ENCODE results near the gene HPS6. TPM values are rescaled to one million over a fixed set of nuclear protein-coding genes. Genes with fewer than 3 reads are reported as not detected.

The HPS6 gene
- total RNA-seq, 1 donor from 2014 or later = 9.3 TPM

GRCh38 chr10:102072673-102073527, 7.8 kb downstream of the HPS6 start:
- no peak overlapping the region for H3K27ac ChIP-seq (replicated peaks)
- TF ChIP-seq, protein P1, sequence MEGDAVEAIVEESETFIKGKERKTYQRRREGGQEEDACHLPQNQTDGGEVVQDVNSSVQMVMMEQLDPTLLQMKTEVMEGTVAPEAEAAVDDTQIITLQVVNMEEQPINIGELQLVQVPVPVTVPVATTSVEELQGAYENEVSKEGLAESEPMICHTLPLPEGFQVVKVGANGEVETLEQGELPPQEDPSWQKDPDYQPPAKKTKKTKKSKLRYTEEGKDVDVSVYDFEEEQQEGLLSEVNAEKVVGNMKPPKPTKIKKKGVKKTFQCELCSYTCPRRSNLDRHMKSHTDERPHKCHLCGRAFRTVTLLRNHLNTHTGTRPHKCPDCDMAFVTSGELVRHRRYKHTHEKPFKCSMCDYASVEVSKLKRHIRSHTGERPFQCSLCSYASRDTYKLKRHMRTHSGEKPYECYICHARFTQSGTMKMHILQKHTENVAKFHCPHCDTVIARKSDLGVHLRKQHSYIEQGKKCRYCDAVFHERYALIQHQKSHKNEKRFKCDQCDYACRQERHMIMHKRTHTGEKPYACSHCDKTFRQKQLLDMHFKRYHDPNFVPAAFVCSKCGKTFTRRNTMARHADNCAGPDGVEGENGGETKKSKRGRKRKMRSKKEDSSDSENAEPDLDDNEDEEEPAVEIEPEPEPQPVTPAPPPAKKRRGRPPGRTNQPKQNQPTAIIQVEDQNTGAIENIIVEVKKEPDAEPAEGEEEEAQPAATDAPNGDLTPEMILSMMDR (IDR thresholded peaks at IDR 0.05; ENCODE audit: borderline replicate concordance) = peak; percentile 94
- peaks cover 15% of the 10 kb centered on the region for H3K4me1 ChIP-seq
- no peaks in the 10 kb centered on the region for H3K27me3 ChIP-seq (ENCODE audit: low read depth)
- intact Hi-C loops (cut with micrococcal nuclease) = no loop called here
- peak; percentile 79 for DNase-seq
- no peaks in the 10 kb centered on the region for H3K9me3 ChIP-seq (replicated peaks)
- H3K36me3 ChIP-seq = no peaks in the 10 kb centered on the region
- H3K4me3 ChIP-seq = no peak overlapping the region

DNA sequence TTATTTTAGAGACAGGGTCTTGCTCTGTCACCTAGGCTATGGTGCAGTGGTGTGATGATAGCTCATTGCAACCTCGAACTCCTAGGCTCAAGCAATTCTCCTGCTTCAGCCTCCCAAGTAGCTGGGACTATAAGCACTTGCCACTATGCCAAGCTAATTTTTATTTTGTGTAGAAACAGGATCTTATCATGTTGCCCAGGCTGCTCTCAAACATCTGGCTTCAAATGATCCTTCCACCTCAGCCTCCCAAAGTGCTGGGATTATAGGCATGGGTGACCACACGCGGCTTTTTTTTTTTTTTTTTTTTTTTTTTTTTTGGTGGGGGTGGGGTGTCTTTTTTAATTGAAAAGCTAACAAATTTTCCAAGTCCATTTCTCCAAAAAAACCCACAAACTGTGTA, 18.4 kb downstream of the HPS6 start:
- Histone ChIP-seq H3K27ac (replicated peaks) (no peak overlapping the region), H3K4me3 (no peak overlapping the region), H3K4me1 (no peaks in the 10 kb centered on the region), H3K36me3 (no peaks in the 10 kb centered on the region), H3K27me3 (ENCODE audit: low read depth) (no peaks in the 10 kb centered on the region), H3K9me3 (replicated peaks) (no peaks in the 10 kb centered on the region)
- TF ChIP-seq, protein P1 (IDR thresholded peaks at IDR 0.05; ENCODE audit: borderline replicate concordance) = no peak
- DNase-seq = no peak
- intact Hi-C loops (cut with micrococcal nuclease) = no loop called here

GRCh38 chr10:102085336-102085735, 20.2 kb downstream of the HPS6 start:
- no peaks in the 10 kb centered on the region for H3K36me3 ChIP-seq
- no peak overlapping the region for H3K4me3 ChIP-seq
- no peak overlapping the region for H3K27ac ChIP-seq (replicated peaks)
- H3K27me3 ChIP-seq (ENCODE audit: low read depth) = no peaks in the 10 kb centered on the region
- intact Hi-C loops (cut with micrococcal nuclease) = no loop called here
- no peak for DNase-seq
- TF ChIP-seq, protein P1 (IDR thresholded peaks at IDR 0.05; ENCODE audit: borderline replicate concordance) = no peak
- no peaks in the 10 kb centered on the region for H3K9me3 ChIP-seq (replicated peaks)
- peaks cover 3% of the 10 kb centered on the region for H3K4me1 ChIP-seq

DNA sequence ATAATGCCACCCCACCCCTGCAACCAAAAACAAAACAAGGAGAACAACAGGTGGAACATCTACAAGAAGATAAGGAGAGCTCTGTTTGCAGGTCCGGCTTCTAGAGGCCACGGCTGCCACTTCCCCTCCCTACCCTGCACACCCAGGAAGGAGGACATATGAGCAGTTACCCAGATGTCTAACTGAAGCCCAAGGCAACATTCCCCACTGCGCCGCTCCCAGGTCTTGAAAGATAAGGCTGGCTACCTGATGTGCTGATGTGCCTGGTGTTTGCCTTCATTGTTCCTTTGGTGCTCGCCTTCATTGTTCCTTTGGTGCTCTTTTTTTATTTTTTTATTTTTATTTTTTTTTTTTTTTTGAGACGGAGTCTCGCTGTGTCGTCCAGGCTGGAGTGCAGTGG, 21.0 kb downstream of the HPS6 start:
- no peak overlapping the region for H3K4me3 ChIP-seq
- DNase-seq = no peak
- TF ChIP-seq, protein P1 (IDR thresholded peaks at IDR 0.05; ENCODE audit: borderline replicate concordance) = no peak
- no peak overlapping the region for H3K27ac ChIP-seq (replicated peaks)
- H3K9me3 ChIP-seq (replicated peaks) = no peaks in the 10 kb centered on the region
- H3K36me3 ChIP-seq = no peaks in the 10 kb centered on the region
- no peaks in the 10 kb centered on the region for H3K27me3 ChIP-seq (ENCODE audit: low read depth)
- intact Hi-C loops (cut with micrococcal nuclease) = no loop called here
- H3K4me1 ChIP-seq = peaks cover 9% of the 10 kb centered on the region

- no peak overlapping the region for H3K4me3 ChIP-seq
- intact Hi-C loops (cut with micrococcal nuclease) = no loop called here
- H3K9me3 ChIP-seq (replicated peaks) = no peaks in the 10 kb centered on the region
- no peak overlapping the region for H3K27ac ChIP-seq (replicated peaks)
- DNase-seq = no peak
- TF ChIP-seq, protein P1 (IDR thresholded peaks at IDR 0.05; ENCODE audit: borderline replicate concordance) = no peak
- peaks cover 9% of the 10 kb centered on the region for H3K4me1 ChIP-seq
- H3K27me3 ChIP-seq (ENCODE audit: low read depth) = no peaks in the 10 kb centered on the region
- no peaks in the 10 kb centered on the region for H3K36me3 ChIP-seq
Measured at GRCh38 chr10:102090772-102091171, 25.6 kb downstream of the HPS6 start.

Data from left ventricle myocardium inferior (tissue), 1 donor.